ENCODE data around the gene PODXL. TPM values are rescaled to one million over a fixed set of nuclear protein-coding genes. Genes with fewer than 3 reads are reported as not detected.

Gene PODXL
- total RNA-seq, 1 experiment from 2014 or later: 32.3 TPM

- Histone ChIP-seq H3K36me3 (ENCODE audit: control insufficient read depth, insufficient read depth, low read length) (no peaks in the 10 kb centered on the region), H3K4me1 (ENCODE audit: control insufficient read depth, insufficient read depth, low read length) (peaks cover 15% of the 10 kb centered on the region), H3K9me3 (ENCODE audit: control insufficient read depth, insufficient read depth, low read depth, low read length) (no peaks in the 10 kb centered on the region), H3K27me3 (ENCODE audit: control insufficient read depth, insufficient read depth, low read length) (no peaks in the 10 kb centered on the region), H3K4me3 (ENCODE audit: low read depth in 2 of 2, low read length in 2 of 2) (no peak overlapping the region), H3K27ac (ENCODE audit: low read length) (no peak overlapping the region)
- BruUV-seq (replicated peaks): no TSS peak
- in situ Hi-C loops (cut with HindIII; ENCODE audit: low pct_unique_long_range_greater_than_20kb, low sequenced_read_pairs): no loop called here
- TF ChIP-seq, protein P1, sequence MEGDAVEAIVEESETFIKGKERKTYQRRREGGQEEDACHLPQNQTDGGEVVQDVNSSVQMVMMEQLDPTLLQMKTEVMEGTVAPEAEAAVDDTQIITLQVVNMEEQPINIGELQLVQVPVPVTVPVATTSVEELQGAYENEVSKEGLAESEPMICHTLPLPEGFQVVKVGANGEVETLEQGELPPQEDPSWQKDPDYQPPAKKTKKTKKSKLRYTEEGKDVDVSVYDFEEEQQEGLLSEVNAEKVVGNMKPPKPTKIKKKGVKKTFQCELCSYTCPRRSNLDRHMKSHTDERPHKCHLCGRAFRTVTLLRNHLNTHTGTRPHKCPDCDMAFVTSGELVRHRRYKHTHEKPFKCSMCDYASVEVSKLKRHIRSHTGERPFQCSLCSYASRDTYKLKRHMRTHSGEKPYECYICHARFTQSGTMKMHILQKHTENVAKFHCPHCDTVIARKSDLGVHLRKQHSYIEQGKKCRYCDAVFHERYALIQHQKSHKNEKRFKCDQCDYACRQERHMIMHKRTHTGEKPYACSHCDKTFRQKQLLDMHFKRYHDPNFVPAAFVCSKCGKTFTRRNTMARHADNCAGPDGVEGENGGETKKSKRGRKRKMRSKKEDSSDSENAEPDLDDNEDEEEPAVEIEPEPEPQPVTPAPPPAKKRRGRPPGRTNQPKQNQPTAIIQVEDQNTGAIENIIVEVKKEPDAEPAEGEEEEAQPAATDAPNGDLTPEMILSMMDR (IDR thresholded peaks at IDR 0.05): no peak
- TF ChIP-seq SIN3A (IDR thresholded peaks at IDR 0.05; ENCODE audit: borderline replicate concordance, insufficient read depth, low read depth, low read length) (no peak), TCF7L2 (IDR thresholded peaks at IDR 0.05; ENCODE audit: low read depth, low read length) (no peak)
- TF ChIP-seq, protein P2, sequence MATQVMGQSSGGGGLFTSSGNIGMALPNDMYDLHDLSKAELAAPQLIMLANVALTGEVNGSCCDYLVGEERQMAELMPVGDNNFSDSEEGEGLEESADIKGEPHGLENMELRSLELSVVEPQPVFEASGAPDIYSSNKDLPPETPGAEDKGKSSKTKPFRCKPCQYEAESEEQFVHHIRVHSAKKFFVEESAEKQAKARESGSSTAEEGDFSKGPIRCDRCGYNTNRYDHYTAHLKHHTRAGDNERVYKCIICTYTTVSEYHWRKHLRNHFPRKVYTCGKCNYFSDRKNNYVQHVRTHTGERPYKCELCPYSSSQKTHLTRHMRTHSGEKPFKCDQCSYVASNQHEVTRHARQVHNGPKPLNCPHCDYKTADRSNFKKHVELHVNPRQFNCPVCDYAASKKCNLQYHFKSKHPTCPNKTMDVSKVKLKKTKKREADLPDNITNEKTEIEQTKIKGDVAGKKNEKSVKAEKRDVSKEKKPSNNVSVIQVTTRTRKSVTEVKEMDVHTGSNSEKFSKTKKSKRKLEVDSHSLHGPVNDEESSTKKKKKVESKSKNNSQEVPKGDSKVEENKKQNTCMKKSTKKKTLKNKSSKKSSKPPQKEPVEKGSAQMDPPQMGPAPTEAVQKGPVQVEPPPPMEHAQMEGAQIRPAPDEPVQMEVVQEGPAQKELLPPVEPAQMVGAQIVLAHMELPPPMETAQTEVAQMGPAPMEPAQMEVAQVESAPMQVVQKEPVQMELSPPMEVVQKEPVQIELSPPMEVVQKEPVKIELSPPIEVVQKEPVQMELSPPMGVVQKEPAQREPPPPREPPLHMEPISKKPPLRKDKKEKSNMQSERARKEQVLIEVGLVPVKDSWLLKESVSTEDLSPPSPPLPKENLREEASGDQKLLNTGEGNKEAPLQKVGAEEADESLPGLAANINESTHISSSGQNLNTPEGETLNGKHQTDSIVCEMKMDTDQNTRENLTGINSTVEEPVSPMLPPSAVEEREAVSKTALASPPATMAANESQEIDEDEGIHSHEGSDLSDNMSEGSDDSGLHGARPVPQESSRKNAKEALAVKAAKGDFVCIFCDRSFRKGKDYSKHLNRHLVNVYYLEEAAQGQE (IDR thresholded peaks at IDR 0.05; ENCODE audit: insufficient read depth in 1 of 2, low read depth in 2 of 2, low read length in 1 of 2): no peak
- no peak for DNase-seq (ENCODE audit: low read depth, low spot score)
- ChIA-PET POLR2A (interaction anchor here (0.6 kb wide), 1 partner anchor 10 kb away, joined by 6 read pairs; no protein-coding TSS in a partner anchor), CTCF (no interaction called here)
- no peak for ATAC-seq
- intact Hi-C loops (cut with micrococcal nuclease; ENCODE audit: unreplicated experiment): no loop called here
Observed at GRCh38 chr7:131544021-131544420, 12.4 kb downstream of the PODXL start.

DNA sequence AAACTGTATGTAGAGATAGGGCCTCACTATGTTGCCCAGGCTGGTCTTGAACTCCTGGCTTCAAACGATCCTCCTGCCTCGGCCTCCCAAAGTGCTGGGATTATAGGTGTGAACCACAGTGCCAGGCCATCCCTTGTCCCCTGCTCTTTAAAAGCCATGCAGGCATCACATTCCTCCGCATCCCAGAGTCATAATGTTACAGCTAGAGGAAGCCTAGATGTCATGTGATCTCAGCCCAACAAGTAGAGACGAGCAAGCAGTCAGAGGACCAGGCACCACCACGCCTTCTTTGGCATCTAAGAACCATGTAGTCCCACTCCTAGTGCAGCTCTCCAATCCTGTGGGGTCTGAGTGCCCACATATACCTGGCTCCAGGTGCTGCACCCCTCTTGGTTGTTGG, 13.1 kb downstream of the PODXL start:
- no TSS peak for BruUV-seq (replicated peaks)
- intact Hi-C loops (cut with micrococcal nuclease; ENCODE audit: unreplicated experiment): no loop called here
- no peak overlapping the region for H3K4me3 ChIP-seq (ENCODE audit: low read depth in 2 of 2, low read length in 2 of 2)
- POLR2A ChIA-PET: no interaction called here
- in situ Hi-C loops (cut with HindIII; ENCODE audit: low pct_unique_long_range_greater_than_20kb, low sequenced_read_pairs): no loop called here
- no peak for DNase-seq (ENCODE audit: low read depth, low spot score)
- no peaks in the 10 kb centered on the region for H3K9me3 ChIP-seq (ENCODE audit: control insufficient read depth, insufficient read depth, low read depth, low read length)
- TF ChIP-seq, protein P1 (IDR thresholded peaks at IDR 0.05): no peak
- TF ChIP-seq POLR2AphosphoS5 (IDR thresholded peaks at IDR 0.05; ENCODE audit: low read depth, low read length): no peak
- no peak for TF ChIP-seq SIN3A (IDR thresholded peaks at IDR 0.05; ENCODE audit: borderline replicate concordance, insufficient read depth, low read depth, low read length)
- TF ChIP-seq, protein P2 (IDR thresholded peaks at IDR 0.05; ENCODE audit: insufficient read depth in 1 of 2, low read depth in 2 of 2, low read length in 1 of 2): no peak
- no peak for TF ChIP-seq TCF7L2 (IDR thresholded peaks at IDR 0.05; ENCODE audit: low read depth, low read length)
- ATAC-seq: no peak
- peaks cover 20% of the 10 kb centered on the region for H3K4me1 ChIP-seq (ENCODE audit: control insufficient read depth, insufficient read depth, low read length)
- CTCF ChIA-PET: interaction anchor here (0.6 kb wide), 1 partner anchor 29 kb away, joined by 3 read pairs; no protein-coding TSS in a partner anchor
- no peaks in the 10 kb centered on the region for H3K36me3 ChIP-seq (ENCODE audit: control insufficient read depth, insufficient read depth, low read length)
- no peaks in the 10 kb centered on the region for H3K27me3 ChIP-seq (ENCODE audit: control insufficient read depth, insufficient read depth, low read length)
- H3K27ac ChIP-seq (ENCODE audit: low read length): no peak overlapping the region
